Ovary (tissue), 9 donors: ENCODE results near the gene STK10. TPM values are rescaled to one million over a fixed set of nuclear protein-coding genes. Genes with fewer than 3 reads are reported as not detected.
A peak's percentile ranks its signal among the peaks of the same experiment; 100 is the strongest.

Source experiments
- DNase-seq, 5 donors: peaks; one replicate each; pipeline ENCODE4 v3.0.0-alpha.2; 2019 to 2020
- H3K27ac ChIP-seq, 2 donors: fragments of 200-600 bp; one replicate each; pipeline versions ENCODE4 v1.5.1 to v1.8.0; 2019 to 2022
- H3K27me3 ChIP-seq: fragments of 200-600 bp; one replicate; pipeline ENCODE4 v1.8.0; 2022
- H3K36me3 ChIP-seq: fragments of 200-600 bp; sonication (generic); one replicate; pipeline ENCODE4 v1.5.1; 2019
- H3K4me1 ChIP-seq: one replicate; pipeline ENCODE4 v1.8.1; 2013; ENCODE audit warnings: mild to moderate bottlenecking, moderate library complexity; ENCODE audit not compliant: insufficient read depth
- H3K4me3 ChIP-seq: fragments of 200-600 bp; sonication (generic); one replicate; pipeline ENCODE4 v1.5.1; 2017
- H3K9me3 ChIP-seq, 2 donors: fragments of 200-600 bp in 1 of 2; sonication (generic) in 1 of 2; one replicate each; pipeline versions ENCODE4 v1.5.1 to v1.8.1; 2013 to 2019; ENCODE audit warnings: mild to moderate bottlenecking in 1 of 2, moderate library complexity in 1 of 2
- EP300 ChIP-seq: sonication (generic); formaldehyde crosslinking; IDR thresholded peaks from one replicate; pipeline ENCODE4 v1.6.1; 2017; ENCODE audit warnings: antibody characterized with exemption
- POLR2A ChIP-seq: fragments of 450-650 bp; IDR thresholded peaks from one replicate; pipeline ENCODE4 v1.6.1; 2017; ENCODE audit warnings: antibody characterized with exemption, mild to moderate bottlenecking, moderate library complexity
- WGBS, 3 donors: extraction: QIAGEN DNeasy Blood & Tissue Kit in 1 of 3; methylation state at CpG; one replicate each; pipeline versions ENCODE4 v1.1.5 to v1.1.7; 2013 to 2017; 5-methylcytosine and 5-hydroxymethylcytosine counted together
- intact Hi-C, 4 donors: fragments of 100-400 bp; cut with DNase I; formaldehyde crosslinking; loops; one replicate each; pipeline versions ENCODE4 v1.11.0 to v1.15.1; 2022 to 2023
- polyA plus RNA-seq, 2 donors: library from polyadenylated mRNA; stranded (reverse); fragments of 200-250 nt in 1 of 2; fragments of 350-450 nt in 1 of 2; fragmentation: Illumina TruSeq in 1 of 2; extraction: RNeasy Lipid Tissue Mini Kit (QIAGEN cat#74804) in 1 of 2; gene quantifications; one replicate each; pipeline ENCODE4 v1.2.3, GENCODE V29; 2013 to 2014
- total RNA-seq, 7 donors: library from RNA; depleted of rRNA in 2 of 7; stranded (reverse); fragments of >200 nt in 2 of 7; fragmentation: NEBNext Ultra II Directional in 3 of 7; extraction: Animal tissue kit (Norgen Biotek cat#: 25700) in 3 of 7; gene quantifications; one replicate each; pipeline versions ENCODE4 v1.1.0 to v1.2.4, GENCODE V29; 2016 to 2023
- TF ChIP-seq, protein P1 (sequence below), 3 donors: fragments of 450-650 bp in 2 of 3; fragments of 200-600 bp in 1 of 3; IDR thresholded peaks; one replicate each; pipeline versions ENCODE4 v1.5.1 to v1.8.0; 2016 to 2022; ENCODE audit warnings: antibody characterized with exemption in 3 of 3, mild to moderate bottlenecking in 1 of 3
- donor health status: DM: no; HTN: no; CAD: no; lungs with moderate emphysema.
- donor health status: DM: no; HTN: no; CAD: no.
- donor health status: Bipolar disorder and iron deficiency.
- donor health status: DM: yes; HTN: yes; CAD: no.
- donor health status: DM: no; HTN: no; CAD: no.
- donor health status: DM: yes; HTN: yes; CAD: no.

STK10 gene
- total and polyA plus RNA-seq, 9 donors, result 5.4 to 15.5 (median 10.0) TPM

DNA sequence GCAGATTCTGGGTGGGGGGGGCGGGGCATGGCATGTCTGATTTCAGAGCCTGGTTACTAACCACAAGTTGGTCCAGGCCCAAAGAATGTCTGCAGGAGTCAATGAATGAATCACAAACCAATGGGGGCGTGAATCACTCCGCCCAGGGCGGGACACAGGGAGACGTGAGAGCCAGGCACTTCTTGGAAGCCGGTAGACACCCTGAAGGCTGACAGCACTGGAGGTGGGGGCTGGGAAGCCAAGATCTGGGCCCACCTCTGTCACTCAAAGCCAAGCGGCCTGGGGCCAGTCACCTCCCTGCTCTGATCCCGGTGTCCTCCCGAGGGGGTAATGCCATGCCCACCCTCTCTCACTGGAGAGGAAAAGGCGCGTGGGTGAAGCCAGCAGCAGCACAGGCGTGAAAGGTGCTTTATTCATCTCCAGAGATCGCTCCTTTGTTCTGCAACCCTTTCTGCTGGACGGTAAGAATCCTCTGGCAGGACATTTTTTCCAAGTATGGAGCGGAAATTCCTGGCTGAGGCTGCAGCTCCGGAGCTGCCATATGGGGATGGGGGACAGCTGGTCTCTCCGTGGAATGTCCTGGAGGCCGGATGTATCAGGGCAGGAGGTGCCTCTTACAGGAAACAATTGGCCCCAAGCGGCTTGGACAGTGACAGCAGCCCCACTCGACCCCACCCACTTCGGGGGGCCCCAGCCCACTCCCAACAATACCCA is 85.0 kb downstream of the STK10 start:
- WGBS, 3 donors, result 11 to 16% (median 13%) methylated on average over 21 of the region's 21 CpGs
- Histone ChIP-seq H3K27ac (no peak overlapping the region), H3K4me1 (peaks cover 4% of the 10 kb centered on the region), H3K27me3 (no peaks in the 10 kb centered on the region), H3K9me3 (no peaks in the 10 kb centered on the region), H3K4me3 (no peak overlapping the region), H3K36me3 (no peaks in the 10 kb centered on the region)
- DNase-seq, result peak in 3 of 5 donors; percentile 48 to 62 (median 57)
- intact Hi-C loops, result loop anchor here in 2 of 4 donors (10.0 kb wide), 2 partner anchors 192 to 342 kb away; no protein-coding TSS in a partner anchor
- TF ChIP-seq, protein P1, sequence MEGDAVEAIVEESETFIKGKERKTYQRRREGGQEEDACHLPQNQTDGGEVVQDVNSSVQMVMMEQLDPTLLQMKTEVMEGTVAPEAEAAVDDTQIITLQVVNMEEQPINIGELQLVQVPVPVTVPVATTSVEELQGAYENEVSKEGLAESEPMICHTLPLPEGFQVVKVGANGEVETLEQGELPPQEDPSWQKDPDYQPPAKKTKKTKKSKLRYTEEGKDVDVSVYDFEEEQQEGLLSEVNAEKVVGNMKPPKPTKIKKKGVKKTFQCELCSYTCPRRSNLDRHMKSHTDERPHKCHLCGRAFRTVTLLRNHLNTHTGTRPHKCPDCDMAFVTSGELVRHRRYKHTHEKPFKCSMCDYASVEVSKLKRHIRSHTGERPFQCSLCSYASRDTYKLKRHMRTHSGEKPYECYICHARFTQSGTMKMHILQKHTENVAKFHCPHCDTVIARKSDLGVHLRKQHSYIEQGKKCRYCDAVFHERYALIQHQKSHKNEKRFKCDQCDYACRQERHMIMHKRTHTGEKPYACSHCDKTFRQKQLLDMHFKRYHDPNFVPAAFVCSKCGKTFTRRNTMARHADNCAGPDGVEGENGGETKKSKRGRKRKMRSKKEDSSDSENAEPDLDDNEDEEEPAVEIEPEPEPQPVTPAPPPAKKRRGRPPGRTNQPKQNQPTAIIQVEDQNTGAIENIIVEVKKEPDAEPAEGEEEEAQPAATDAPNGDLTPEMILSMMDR (IDR thresholded peaks at IDR 0.05), result no peak
- TF ChIP-seq EP300, result no peak
- no peak for TF ChIP-seq POLR2A

- no peak for DNase-seq
- no peak for TF ChIP-seq EP300
- TF ChIP-seq POLR2A, result no peak
- TF ChIP-seq, protein P1 (IDR thresholded peaks at IDR 0.05), result no peak
- Histone ChIP-seq H3K36me3 (no peaks in the 10 kb centered on the region), H3K4me3 (no peak overlapping the region), H3K27ac (no peak overlapping the region), H3K4me1 (peaks cover 5% of the 10 kb centered on the region), H3K27me3 (no peaks in the 10 kb centered on the region), H3K9me3 (no peaks in the 10 kb centered on the region)
- intact Hi-C loops, result loop anchor here in 2 of 4 donors (10.0 kb wide), 2 partner anchors 192 to 342 kb away; no protein-coding TSS in a partner anchor
- 71 to 95% (median 93%) methylated on average over 22 of the region's 22 CpGs for WGBS, 3 donors
Measured at GRCh38 chr5:172102218-172102870, 85.7 kb downstream of the STK10 start.

GRCh38 chr5:172101547-172102217 is 86.3 kb downstream of the STK10 start:
- intact Hi-C loops, result loop anchor here in 2 of 4 donors (10.0 kb wide), 2 partner anchors 193 to 343 kb away; no protein-coding TSS in a partner anchor
- DNase-seq, result no peak
- no peak overlapping the region for H3K27ac ChIP-seq
- no peaks in the 10 kb centered on the region for H3K27me3 ChIP-seq
- TF ChIP-seq POLR2A, result no peak
- TF ChIP-seq, protein P1 (IDR thresholded peaks at IDR 0.05), result no peak
- no peak for TF ChIP-seq EP300
- H3K36me3 ChIP-seq, result no peaks in the 10 kb centered on the region
- H3K9me3 ChIP-seq, result no peaks in the 10 kb centered on the region
- WGBS, 3 donors, result 88 to 94% (median 93%) methylated on average over 14 of the region's 14 CpGs
- H3K4me1 ChIP-seq, result peaks cover 7% of the 10 kb centered on the region
- no peak overlapping the region for H3K4me3 ChIP-seq

DNA sequence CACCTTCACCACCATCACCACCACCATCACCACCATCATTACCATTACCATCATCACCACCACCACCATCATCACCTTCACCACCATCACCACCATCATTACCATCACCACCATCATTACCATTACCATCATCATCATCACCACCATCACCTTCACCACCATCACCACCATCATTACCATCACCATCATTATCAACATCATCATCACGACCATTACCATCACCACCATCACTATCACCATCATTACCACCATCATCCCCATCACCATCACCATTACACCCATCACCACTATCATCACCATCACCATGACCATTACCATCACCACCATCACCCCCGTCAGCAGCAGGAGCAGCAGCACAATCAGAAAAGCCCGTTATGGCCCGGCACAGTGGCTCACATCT is 89.1 kb downstream of the STK10 start:
- 97 to 99% (median 99%) methylated on average over 4 of the region's 4 CpGs for WGBS, 3 donors
- no peaks in the 10 kb centered on the region for H3K27me3 ChIP-seq
- no peak overlapping the region for H3K27ac ChIP-seq
- peaks cover 9% of the 10 kb centered on the region for H3K4me1 ChIP-seq
- H3K9me3 ChIP-seq, result no peaks in the 10 kb centered on the region
- DNase-seq, result no peak
- intact Hi-C loops, result no loop called here
- TF ChIP-seq POLR2A, result no peak
- TF ChIP-seq EP300, result no peak
- TF ChIP-seq, protein P1 (IDR thresholded peaks at IDR 0.05), result no peak
- H3K36me3 ChIP-seq, result no peaks in the 10 kb centered on the region
- no peak overlapping the region for H3K4me3 ChIP-seq
